Measurements from ENCODE around the gene USP13. TPM values are rescaled to one million over a fixed set of nuclear protein-coding genes. Genes with fewer than 3 reads are reported as not detected.

USP13 gene
- total RNA-seq, 1 experiment from 2014 or later, result 33.0 TPM

- peak overlapping the region; percentile 70 for H3K27ac ChIP-seq (ENCODE audit: low read depth, low read length, poor library complexity, severe bottlenecking)
- peaks cover 7% of the 10 kb centered on the region for H3K36me3 ChIP-seq (ENCODE audit: insufficient read depth, low read length, poor library complexity, severe bottlenecking)
- ChIA-PET POLR2A (ENCODE audit: low non-redundant PET) (no interaction called here), CTCF (interaction anchor here (0.7 kb wide), 2 partner anchors 84 to 165 kb away, joined by 3 read pairs; no protein-coding TSS in a partner anchor)
- no peaks in the 10 kb centered on the region for H3K9me3 ChIP-seq (ENCODE audit: low read depth, low read length, poor library complexity, severe bottlenecking)
- intact Hi-C loops (cut with micrococcal nuclease; ENCODE audit: unreplicated experiment), result loop anchor here (5.0 kb wide), 1 partner anchor 834 kb away; the partner anchor contains the start of gene TTC14
- BruUV-seq (replicated peaks), result no TSS peak
- peak; percentile 81 for TF ChIP-seq CTCF (conservative IDR thresholded peaks at IDR 0.05; ENCODE audit: low read depth, low read length)
- TF ChIP-seq EZH2 (IDR thresholded peaks at IDR 0.05; ENCODE audit: borderline replicate concordance, low read depth, low read length, poor library complexity, severe bottlenecking), result no peak
- DNase-seq (ENCODE audit: low spot score), result peak; percentile 94
- no peaks in the 10 kb centered on the region for H3K27me3 ChIP-seq (replicated peaks; ENCODE audit: insufficient read depth, low read depth, low read length, poor library complexity)
- H3K4me1 ChIP-seq (ENCODE audit: insufficient read depth, low read length, poor library complexity, severe bottlenecking), result peaks cover 84% of the 10 kb centered on the region
- H3K4me3 ChIP-seq (ENCODE audit: low read depth, low read length, poor library complexity, severe bottlenecking), result no peak overlapping the region
These were observed 115.2 kb downstream of the USP13 start for GRCh38 chr3:179768080-179768479.

- ChIA-PET CTCF (no interaction called here), POLR2A (ENCODE audit: low non-redundant PET) (interaction anchor here (0.6 kb wide), 2 partner anchors 300 to 622 kb away, joined by 3 to 10 read pairs; no protein-coding TSS in a partner anchor)
- H3K27ac ChIP-seq (ENCODE audit: low read depth, low read length, poor library complexity, severe bottlenecking), result peak overlapping the region; percentile 74
- no TSS peak for BruUV-seq (replicated peaks)
- intact Hi-C loops (cut with micrococcal nuclease; ENCODE audit: unreplicated experiment), result loop anchor here (5.0 kb wide), 1 partner anchor 833 kb away; the partner anchor contains the start of gene TTC14
- peaks cover 75% of the 10 kb centered on the region for H3K4me1 ChIP-seq (ENCODE audit: insufficient read depth, low read length, poor library complexity, severe bottlenecking)
- peaks cover 7% of the 10 kb centered on the region for H3K36me3 ChIP-seq (ENCODE audit: insufficient read depth, low read length, poor library complexity, severe bottlenecking)
- DNase-seq (ENCODE audit: low spot score), result peak; percentile 80
- no peak overlapping the region for H3K4me3 ChIP-seq (ENCODE audit: low read depth, low read length, poor library complexity, severe bottlenecking)
- TF ChIP-seq CTCF (conservative IDR thresholded peaks at IDR 0.05; ENCODE audit: low read depth, low read length) (no peak), EZH2 (IDR thresholded peaks at IDR 0.05; ENCODE audit: borderline replicate concordance, low read depth, low read length, poor library complexity, severe bottlenecking) (no peak)
- no peaks in the 10 kb centered on the region for H3K9me3 ChIP-seq (ENCODE audit: low read depth, low read length, poor library complexity, severe bottlenecking)
- H3K27me3 ChIP-seq (replicated peaks; ENCODE audit: insufficient read depth, low read depth, low read length, poor library complexity), result no peaks in the 10 kb centered on the region
These were observed 116.8 kb downstream of the USP13 start for GRCh38 chr3:179769411-179770247.

- ChIA-PET CTCF (no interaction called here), POLR2A (ENCODE audit: low non-redundant PET) (no interaction called here)
- Histone ChIP-seq H3K36me3 (ENCODE audit: insufficient read depth, low read length, poor library complexity, severe bottlenecking) (no peaks in the 10 kb centered on the region), H3K27ac (ENCODE audit: low read depth, low read length, poor library complexity, severe bottlenecking) (peak overlapping the region; percentile 74), H3K4me1 (ENCODE audit: insufficient read depth, low read length, poor library complexity, severe bottlenecking) (peaks cover 63% of the 10 kb centered on the region), H3K27me3 (replicated peaks; ENCODE audit: insufficient read depth, low read depth, low read length, poor library complexity) (no peaks in the 10 kb centered on the region), H3K9me3 (ENCODE audit: low read depth, low read length, poor library complexity, severe bottlenecking) (no peaks in the 10 kb centered on the region), H3K4me3 (ENCODE audit: low read depth, low read length, poor library complexity, severe bottlenecking) (no peak overlapping the region)
- DNase-seq (ENCODE audit: low spot score), result peak; percentile 41
- TF ChIP-seq EZH2 (IDR thresholded peaks at IDR 0.05; ENCODE audit: borderline replicate concordance, low read depth, low read length, poor library complexity, severe bottlenecking), result no peak
- TF ChIP-seq CTCF (conservative IDR thresholded peaks at IDR 0.05; ENCODE audit: low read depth, low read length), result no peak
- intact Hi-C loops (cut with micrococcal nuclease; ENCODE audit: unreplicated experiment), result no loop called here
- no TSS peak for BruUV-seq (replicated peaks)
These were observed 119.0 kb downstream of the USP13 start for GRCh38 chr3:179771797-179772196.
